GM12878 (cell line): ENCODE results near the gene CAPN1. TPM values are rescaled to one million over a fixed set of nuclear protein-coding genes. Genes with fewer than 3 reads are reported as not detected.

ENCODE experiments used
- ATAC-seq: fragments of 200-7000 bp; cut with Tn5 transposase; 3 replicates; pipeline ENCODE4 v1.9.1; 2020; ENCODE audit warnings: mild to moderate bottlenecking, moderate library complexity
- BruUV-seq: library from RNA; stranded (reverse); fragments of 400-500 nt; replicated peaks from 2 replicates; lab custom pipeline; 2021; lab: Mats Ljungman, UMichigan
- CTCF ChIA-PET: fragments of 300-600 bp; sonication (Branson Sonifier 250); formaldehyde crosslinking; extraction: SDS; loops from one replicate; lab custom pipeline; 2021; ENCODE audit warnings: inconsistent platforms; lab: Yijun Ruan, JAX
- POLR2A ChIA-PET: fragments of 350-600 bp; formaldehyde crosslinking; extraction: SDS; loops from one replicate; lab custom pipeline; 2021; ENCODE audit warnings: inconsistent platforms; lab: Charles Lee
- RAD21 ChIA-PET: fragments of 300-600 bp; sonication (Branson Sonifier 250); formaldehyde crosslinking; loops from one replicate; lab custom pipeline; 2023; ENCODE audit warnings: antibody characterized with exemption; ENCODE audit not compliant: unreplicated experiment; lab: Charles Lee
- SMC1A ChIA-PET: fragments of 300-600 bp; sonication (Branson Sonifier 250); formaldehyde crosslinking; loops from one replicate; lab custom pipeline; 2023; ENCODE audit not compliant: unreplicated experiment, uncharacterized antibody; lab: Charles Lee
- DNase-seq: peaks from one replicate; pipeline ENCODE4 v3.0.0-alpha.2; 2011; ENCODE audit warnings: low read depth, low spot score
- FAIRE-seq: peaks from 3 replicates; lab custom pipeline; 2011; peaks lifted over from hg19 to GRCh38; lab: Jason Lieb, UNC
- H2AFZ ChIP-seq: 2 replicates; pipeline ENCODE4 v1.6.0; 2011; ENCODE audit warnings: low read depth, low read length, control low read depth; ENCODE audit not compliant: control insufficient read depth
- H3K27ac ChIP-seq: 2 replicates; pipeline ENCODE4 v1.5.1; 2011; ENCODE audit warnings: control low read depth; ENCODE audit not compliant: control insufficient read depth, insufficient read depth
- H3K27me3 ChIP-seq, 2 experiments: replicated peaks in 1 of 2; 2 replicates each; pipeline versions ENCODE4 v1.6.0 to v1.6.1; 2011; ENCODE audit warnings: low read length in 1 of 2; ENCODE audit not compliant: control insufficient read depth in 2 of 2, insufficient read depth in 2 of 2
- H3K36me3 ChIP-seq, 2 experiments: 2 replicates each; pipeline ENCODE4 v1.5.1; 2011; ENCODE audit warnings: low read length in 1 of 2; ENCODE audit not compliant: control insufficient read depth in 2 of 2, insufficient read depth in 2 of 2
- H3K4me1 ChIP-seq: 2 replicates; pipeline ENCODE4 v1.6.1; 2011; ENCODE audit warnings: mild to moderate bottlenecking, low read length, moderate library complexity, mixed read lengths; ENCODE audit not compliant: control insufficient read depth, insufficient read depth
- H3K4me2 ChIP-seq: 2 replicates; pipeline ENCODE4 v1.6.0; 2011; ENCODE audit warnings: control low read depth; ENCODE audit not compliant: control insufficient read depth, insufficient read depth
- H3K4me3 ChIP-seq: fragments of 200-600 bp; sonication (generic); 2 replicates; pipeline ENCODE4 v1.5.1; 2016
- H3K79me2 ChIP-seq: 2 replicates; pipeline ENCODE4 v1.6.0; 2011; ENCODE audit warnings: low read length; ENCODE audit not compliant: control insufficient read depth, insufficient read depth
- H3K9ac ChIP-seq: 2 replicates; pipeline ENCODE4 v1.8.0; 2011; ENCODE audit warnings: low read length, control low read depth, mixed read lengths; ENCODE audit not compliant: control insufficient read depth, insufficient read depth
- H3K9me3 ChIP-seq: replicated peaks from 3 replicates; pipeline ENCODE4 v1.5.1; 2011; ENCODE audit warnings: mild to moderate bottlenecking, low read length; ENCODE audit not compliant: control insufficient read depth, insufficient read depth
- H4K20me1 ChIP-seq: 2 replicates; pipeline ENCODE4 v1.6.0; 2011; ENCODE audit not compliant: control insufficient read depth, insufficient read depth
- CHD1 ChIP-seq: IDR thresholded peaks from 2 replicates; pipeline ENCODE4 v1.6.1; 2012; ENCODE audit warnings: low read depth, low read length, improper control_type of control experiment
- EED ChIP-seq: sonication (generic); IDR thresholded peaks from 2 replicates; pipeline ENCODE4 v1.6.1; 2016; ENCODE audit warnings: antibody characterized with exemption, low read depth
- EP300 ChIP-seq, 2 experiments: fragments of 150-350 bp in 1 of 2; IDR thresholded peaks; 2 replicates each; pipeline ENCODE4 v1.6.1; 2011 to 2012; ENCODE audit warnings: low read depth in 2 of 2, low read length in 2 of 2, borderline replicate concordance in 1 of 2, improper control_type of control experiment in 1 of 2, inconsistent platforms in 1 of 2; ENCODE audit not compliant: control insufficient read depth in 1 of 2
- FOS ChIP-seq: IDR thresholded peaks from 3 replicates; pipeline ENCODE4 v1.6.1; 2011; ENCODE audit warnings: borderline replicate concordance; ENCODE audit not compliant: insufficient read length; ENCODE audit errors: extremely low read depth
- HDAC6 ChIP-seq: fragments of 200-600 bp; sonication (generic); IDR thresholded peaks from one replicate; pipeline ENCODE4 v1.8.0; 2017; ENCODE audit warnings: antibody characterized with exemption; ENCODE audit not compliant: unreplicated experiment
- MEF2B ChIP-seq: fragments of 450-650 bp; IDR thresholded peaks from 2 replicates; pipeline ENCODE4 v1.6.1; 2018; ENCODE audit warnings: mild to moderate bottlenecking, moderate library complexity; ENCODE audit not compliant: partially characterized antibody, poor library complexity, severe bottlenecking
- MYB ChIP-seq: fragments of 150-350 bp; IDR thresholded peaks from 2 replicates; pipeline ENCODE4 v1.6.1; 2014; ENCODE audit warnings: mild to moderate bottlenecking, low read depth, low read length, borderline replicate concordance
- NFYA ChIP-seq: IDR thresholded peaks from 2 replicates; pipeline ENCODE4 v1.6.1; 2011; ENCODE audit warnings: low read depth, mild to moderate bottlenecking, low read length, improper control_type of control experiment, borderline replicate concordance
- PAX8 ChIP-seq: fragments of 450-650 bp; IDR thresholded peaks from 2 replicates; pipeline ENCODE4 v1.6.1; 2017; ENCODE audit warnings: mild to moderate bottlenecking, moderate library complexity
- POU2F2 ChIP-seq: IDR thresholded peaks from 3 replicates; pipeline ENCODE4 v1.6.1; 2011; ENCODE audit warnings: low read depth, mild to moderate bottlenecking, low read length, borderline replicate concordance
- RAD21 ChIP-seq: IDR thresholded peaks from 2 replicates; pipeline ENCODE4 v1.6.1; 2011; ENCODE audit warnings: mild to moderate bottlenecking, low read depth, low read length, moderate library complexity; ENCODE audit not compliant: insufficient read depth
- RB1 ChIP-seq: fragments of 450-650 bp; formaldehyde crosslinking; IDR thresholded peaks from 2 replicates; pipeline ENCODE4 v1.6.1; 2017; ENCODE audit warnings: mild to moderate bottlenecking, borderline replicate concordance
- SRF ChIP-seq, 2 experiments: IDR thresholded peaks; 2 replicates each; pipeline ENCODE4 v1.6.1; 2011; ENCODE audit warnings: low read depth in 2 of 2, low read length in 2 of 2, mild to moderate bottlenecking in 1 of 2, moderate library complexity in 1 of 2
- SUZ12 ChIP-seq: fragments of 200-600 bp; sonication (generic); IDR thresholded peaks from one replicate; pipeline ENCODE4 v1.6.1; 2018; ENCODE audit warnings: antibody characterized with exemption, mild to moderate bottlenecking; ENCODE audit not compliant: unreplicated experiment
- TCF7 ChIP-seq: IDR thresholded peaks from 2 replicates; pipeline ENCODE4 v1.6.1; 2014; ENCODE audit warnings: antibody characterized with exemption, borderline replicate concordance
- YY1 ChIP-seq: IDR thresholded peaks from 2 replicates; pipeline ENCODE4 v1.6.1; 2011; ENCODE audit warnings: low read depth, mild to moderate bottlenecking, low read length
- ZNF207 ChIP-seq: fragments of 450-650 bp; IDR thresholded peaks from 2 replicates; pipeline ENCODE4 v1.6.1; 2014; ENCODE audit warnings: antibody characterized with exemption, mild to moderate bottlenecking, borderline replicate concordance
- WGBS: methylation state at CpG from one replicate; pipeline ENCODE4 v1.1.6; 2016; ENCODE audit warnings: low lambda C conversion rate; ENCODE audit not compliant: insufficient replicate concordance, insufficient coverage; ENCODE audit errors: missing lambda C conversion rate; 5-methylcytosine and 5-hydroxymethylcytosine counted together
- in situ Hi-C: fragments of 300-500 bp; cut with MboI; formaldehyde crosslinking; loops from 9 replicates; pipeline ENCODE4 v1.14.3; 2018; ENCODE audit warnings: mixed read lengths
- intact Hi-C: fragments of 100-400 bp; cut with micrococcal nuclease; formaldehyde crosslinking; loops from one replicate; pipeline ENCODE4 v1.14.2; 2022; ENCODE audit not compliant: unreplicated experiment
- polyA plus RNA-seq, 11 experiments: library from polyadenylated mRNA; depleted of rRNA in 4 of 11; unstranded in 6 of 11; stranded (reverse) in 5 of 11; fragments of >200 nt; fragmentation: Nextera tagmentation in 4 of 11; fragmentation: Illumina TruSeq in 1 of 11; extraction: Ambion mirVana in 4 of 11; extraction: Trizol in 1 of 11; gene quantifications; 1 replicate in 1 of 11; 2 replicates in 10 of 11; pipeline versions ENCODE4 v1.2.1 to v1.2.3, GENCODE V29; 2011 to 2016; ENCODE audit warnings: inconsistent platforms in 2 of 11, missing spikeins in 2 of 11, low read depth in 1 of 11
- total RNA-seq, 4 experiments: library from RNA; depleted of rRNA in 3 of 4; stranded (reverse); fragments of >200 nt in 3 of 4; fragmentation: Illumina TruSeq in 1 of 4; extraction: Trizol in 1 of 4; gene quantifications; 2 replicates each; pipeline versions ENCODE4 v1.2.1 to v1.2.3, GENCODE V29; 2013 to 2021
- TF ChIP-seq, protein P1 (sequence below): IDR thresholded peaks from 2 replicates; pipeline ENCODE4 v1.6.1; 2011; ENCODE audit warnings: mild to moderate bottlenecking, low read depth, low read length, moderate library complexity; ENCODE audit not compliant: insufficient replicate concordance
- TF ChIP-seq, protein P2 (sequence below): IDR thresholded peaks from 2 replicates; pipeline ENCODE4 v1.6.1; 2012; ENCODE audit warnings: low read depth, low read length, improper control_type of control experiment
- TF ChIP-seq, protein P3 (sequence below): IDR thresholded peaks from 2 replicates; pipeline ENCODE4 v1.6.1; 2012; ENCODE audit warnings: low read depth, low read length, improper control_type of control experiment

The CAPN1 gene
- total and polyA plus RNA-seq, 10 of the 15 experiments (the other 5 are each of a cell fraction or from before 2014, with no cell fraction given): 2.2 to 167 (median 77.3) TPM

DNA sequence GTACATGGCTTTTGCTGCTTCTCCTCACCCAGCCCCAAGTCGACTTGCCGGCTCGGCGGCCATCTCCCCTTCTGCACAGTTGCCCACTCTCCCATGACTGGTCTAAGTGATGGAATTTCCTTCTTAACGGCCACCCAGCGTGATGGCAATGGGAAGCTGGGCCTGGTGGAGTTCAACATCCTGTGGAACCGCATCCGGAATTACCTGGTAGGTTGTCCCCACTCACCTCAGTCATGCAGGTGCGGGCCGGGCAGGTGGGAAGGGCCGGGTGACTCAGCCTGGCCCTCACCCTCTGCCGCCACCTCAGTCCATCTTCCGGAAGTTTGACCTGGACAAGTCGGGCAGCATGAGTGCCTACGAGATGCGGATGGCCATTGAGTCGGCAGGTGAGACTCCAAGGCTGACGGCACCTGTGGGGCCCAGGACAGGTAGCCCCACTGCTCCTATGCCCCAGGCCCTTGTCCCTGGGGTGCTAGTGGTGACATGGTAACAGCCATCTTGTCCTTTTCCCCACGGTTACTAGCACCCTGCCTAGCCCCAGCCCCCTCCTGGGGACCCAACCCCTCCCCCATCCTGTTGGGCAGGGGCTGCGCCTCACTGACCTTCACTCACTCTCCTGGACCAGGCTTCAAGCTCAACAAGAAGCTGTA lies 28.1 kb downstream of the CAPN1 start (continued):
- TF ChIP-seq, protein P1, sequence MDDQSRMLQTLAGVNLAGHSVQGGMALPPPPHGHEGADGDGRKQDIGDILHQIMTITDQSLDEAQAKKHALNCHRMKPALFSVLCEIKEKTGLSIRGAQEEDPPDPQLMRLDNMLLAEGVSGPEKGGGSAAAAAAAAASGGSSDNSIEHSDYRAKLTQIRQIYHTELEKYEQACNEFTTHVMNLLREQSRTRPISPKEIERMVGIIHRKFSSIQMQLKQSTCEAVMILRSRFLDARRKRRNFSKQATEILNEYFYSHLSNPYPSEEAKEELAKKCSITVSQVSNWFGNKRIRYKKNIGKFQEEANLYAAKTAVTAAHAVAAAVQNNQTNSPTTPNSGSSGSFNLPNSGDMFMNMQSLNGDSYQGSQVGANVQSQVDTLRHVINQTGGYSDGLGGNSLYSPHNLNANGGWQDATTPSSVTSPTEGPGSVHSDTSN: no peak
- no peak for TF ChIP-seq TCF7
- no peak for TF ChIP-seq RB1
- TF ChIP-seq, protein P2, sequence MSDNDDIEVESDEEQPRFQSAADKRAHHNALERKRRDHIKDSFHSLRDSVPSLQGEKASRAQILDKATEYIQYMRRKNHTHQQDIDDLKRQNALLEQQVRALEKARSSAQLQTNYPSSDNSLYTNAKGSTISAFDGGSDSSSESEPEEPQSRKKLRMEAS: no peak
- TF ChIP-seq ZNF207: no peak
- TF ChIP-seq YY1: no peak
- no peak for TF ChIP-seq HDAC6
- TF ChIP-seq, all 136 proteins: peak for 0

DNA sequence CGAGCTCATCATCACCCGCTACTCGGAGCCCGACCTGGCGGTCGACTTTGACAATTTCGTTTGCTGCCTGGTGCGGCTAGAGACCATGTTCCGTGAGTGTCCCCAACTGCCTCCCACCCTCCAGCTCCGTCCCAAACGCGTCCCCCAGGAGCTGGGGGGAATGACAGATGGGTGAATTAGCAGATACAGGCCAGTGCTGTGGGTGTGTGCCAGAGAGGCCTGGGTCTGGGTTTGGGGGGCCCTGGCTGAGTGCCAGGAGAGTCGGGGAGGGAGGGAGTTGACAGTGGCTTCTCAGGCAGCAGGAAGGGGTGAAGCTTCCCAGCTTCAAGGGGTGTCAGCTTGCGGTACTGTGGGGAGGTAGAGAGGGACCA lies 28.6 kb downstream of the CAPN1 start:
- SMC1A ChIA-PET: no interaction called here
- Histone ChIP-seq H4K20me1 (no peaks in the 10 kb centered on the region), H3K9me3 (no peaks in the 10 kb centered on the region), H3K4me1 (peaks cover 7% of the 10 kb centered on the region), H3K4me2 (no peak overlapping the region), H2AFZ (no peak overlapping the region), H3K79me2 (no peaks in the 10 kb centered on the region), H3K27ac (no peak overlapping the region), H3K36me3 (peaks cover 2 to 13% of the 10 kb centered on the region in 2 experiments; a peak in 3 of 4 replicates), H3K27me3 (no peaks in the 10 kb centered on the region), H3K9ac (no peak overlapping the region), H3K4me3 (no peak overlapping the region)
- no peak for FAIRE-seq
- ATAC-seq: no peak
- in situ Hi-C loops (no loop called here), intact Hi-C loops (no loop called here)
- RAD21 ChIA-PET: no interaction called here
- BruUV-seq: no TSS peak
- POLR2A ChIA-PET: no interaction called here
- WGBS: 94% methylated on average over 13 of the region's 14 CpGs
- DNase-seq: no peak
- CTCF ChIA-PET: interaction anchor here (1.2 kb wide), 1 partner anchor 14 kb away, joined by 4 read pairs; no protein-coding TSS in a partner anchor
- TF ChIP-seq MYB (no peak), EED (no peak), FOS (no peak), RAD21 (no peak), MEF2B (no peak), POU2F2 (no peak), SRF (IDR thresholded peaks at IDR 0.05; ENCODE audit: low read depth in 2 of 2, low read length in 2 of 2) (no peak), SUZ12 (no peak), EP300 (IDR thresholded peaks at IDR 0.05; ENCODE audit: borderline replicate concordance in 1 of 2, control insufficient read depth in 1 of 2, low read depth in 2 of 2, low read length in 2 of 2) (no peak), CHD1 (no peak), PAX8 (no peak), NFYA (no peak)
- TF ChIP-seq, protein P3, sequence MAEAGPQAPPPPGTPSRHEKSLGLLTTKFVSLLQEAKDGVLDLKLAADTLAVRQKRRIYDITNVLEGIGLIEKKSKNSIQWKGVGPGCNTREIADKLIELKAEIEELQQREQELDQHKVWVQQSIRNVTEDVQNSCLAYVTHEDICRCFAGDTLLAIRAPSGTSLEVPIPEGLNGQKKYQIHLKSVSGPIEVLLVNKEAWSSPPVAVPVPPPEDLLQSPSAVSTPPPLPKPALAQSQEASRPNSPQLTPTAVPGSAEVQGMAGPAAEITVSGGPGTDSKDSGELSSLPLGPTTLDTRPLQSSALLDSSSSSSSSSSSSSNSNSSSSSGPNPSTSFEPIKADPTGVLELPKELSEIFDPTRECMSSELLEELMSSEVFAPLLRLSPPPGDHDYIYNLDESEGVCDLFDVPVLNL: no peak
- TF ChIP-seq, protein P1: no peak
